Right lobe of liver (tissue), 6 donors: ENCODE measurements around the gene ASCC1. TPM values are rescaled to one million over a fixed set of nuclear protein-coding genes. Genes with fewer than 3 reads are reported as not detected.

Experiments
- ATAC-seq, 4 donors: fragments of 200-7000 bp; cut with Tn5 transposase; one replicate each; pipeline ENCODE4 v1.9.1; 2020; ENCODE audit warnings: mild to moderate bottlenecking in 4 of 4, moderate library complexity in 4 of 4
- DNase-seq, 3 donors: peaks; one replicate each; pipeline ENCODE4 v3.0.0-alpha.2; 2020
- H3K27ac ChIP-seq, 3 donors: fragments of 200-600 bp; one replicate each; pipeline ENCODE4 v1.8.0; 2022
- H3K27me3 ChIP-seq, 2 donors: fragments of 200-600 bp; one replicate each; pipeline ENCODE4 v1.8.0; 2022
- H3K36me3 ChIP-seq, 4 donors: fragments of 200-600 bp; sonication (generic) in 1 of 4; one replicate each; pipeline versions ENCODE4 v1.5.1 to v1.8.0; 2017 to 2022; ENCODE audit warnings: control low read depth in 1 of 4
- H3K4me1 ChIP-seq, 4 donors: fragments of 200-600 bp; sonication (generic) in 1 of 4; one replicate each; pipeline versions ENCODE4 v1.5.1 to v1.8.0; 2017 to 2022; ENCODE audit warnings: control low read depth in 1 of 4
- H3K4me3 ChIP-seq, 3 donors: fragments of 200-600 bp; one replicate each; pipeline ENCODE4 v1.8.0; 2022
- H3K9me3 ChIP-seq, 4 donors: fragments of 200-600 bp; sonication (generic) in 1 of 4; one replicate each; pipeline versions ENCODE4 v1.5.1 to v1.8.0; 2017 to 2022; ENCODE audit warnings: control low read depth in 1 of 4
- CTCF ChIP-seq, 4 donors: fragments of 200-600 bp in 3 of 4; fragments of 450-650 bp in 1 of 4; IDR thresholded peaks; one replicate each; pipeline versions ENCODE4 v1.5.1 to v1.8.0; 2016 to 2022; ENCODE audit warnings: antibody characterized with exemption in 4 of 4, mild to moderate bottlenecking in 2 of 4
- POLR2A ChIP-seq: fragments of 450-650 bp; IDR thresholded peaks from one replicate; pipeline ENCODE4 v1.6.1; 2017; ENCODE audit warnings: antibody characterized with exemption, mild to moderate bottlenecking
- WGBS: methylation state at CpG from one replicate; pipeline ENCODE4 v1.1.6; 2018; ENCODE audit warnings: low coverage, low lambda C conversion rate; ENCODE audit not compliant: insufficient coverage; ENCODE audit errors: missing lambda C conversion rate; 5-methylcytosine and 5-hydroxymethylcytosine counted together
- intact Hi-C, 2 donors: fragments of 100-400 bp; cut with DNase I; formaldehyde crosslinking; loops; one replicate each; pipeline versions ENCODE4 v1.11.2 to v1.14.1; 2022
- total RNA-seq, 6 experiments: library from RNA; depleted of rRNA in 2 of 6; stranded (reverse); fragments of >200 nt in 2 of 6; fragmentation: NEBNext Ultra II Directional in 3 of 6; extraction: Animal tissue kit (Norgen Biotek cat#: 25700) in 3 of 6; gene quantifications; one replicate each; pipeline versions ENCODE4 v1.1.0 to v1.2.4, GENCODE V29; 2016 to 2023
- donor health status: DM: no; HTN: yes; CAD: no.
- donor health status: DM: no; HTN: no; CAD: no.
- donor health status: DM: no; HTN: no; CAD: no.
- donor health status: DM: no; HTN: yes; CAD: no.
- donor health status: DM: no; HTN: yes; CAD: no.

Gene ASCC1
- total RNA-seq, 6 experiments from 2014 or later: 12.0 to 26.5 (median 14.5) TPM

DNA sequence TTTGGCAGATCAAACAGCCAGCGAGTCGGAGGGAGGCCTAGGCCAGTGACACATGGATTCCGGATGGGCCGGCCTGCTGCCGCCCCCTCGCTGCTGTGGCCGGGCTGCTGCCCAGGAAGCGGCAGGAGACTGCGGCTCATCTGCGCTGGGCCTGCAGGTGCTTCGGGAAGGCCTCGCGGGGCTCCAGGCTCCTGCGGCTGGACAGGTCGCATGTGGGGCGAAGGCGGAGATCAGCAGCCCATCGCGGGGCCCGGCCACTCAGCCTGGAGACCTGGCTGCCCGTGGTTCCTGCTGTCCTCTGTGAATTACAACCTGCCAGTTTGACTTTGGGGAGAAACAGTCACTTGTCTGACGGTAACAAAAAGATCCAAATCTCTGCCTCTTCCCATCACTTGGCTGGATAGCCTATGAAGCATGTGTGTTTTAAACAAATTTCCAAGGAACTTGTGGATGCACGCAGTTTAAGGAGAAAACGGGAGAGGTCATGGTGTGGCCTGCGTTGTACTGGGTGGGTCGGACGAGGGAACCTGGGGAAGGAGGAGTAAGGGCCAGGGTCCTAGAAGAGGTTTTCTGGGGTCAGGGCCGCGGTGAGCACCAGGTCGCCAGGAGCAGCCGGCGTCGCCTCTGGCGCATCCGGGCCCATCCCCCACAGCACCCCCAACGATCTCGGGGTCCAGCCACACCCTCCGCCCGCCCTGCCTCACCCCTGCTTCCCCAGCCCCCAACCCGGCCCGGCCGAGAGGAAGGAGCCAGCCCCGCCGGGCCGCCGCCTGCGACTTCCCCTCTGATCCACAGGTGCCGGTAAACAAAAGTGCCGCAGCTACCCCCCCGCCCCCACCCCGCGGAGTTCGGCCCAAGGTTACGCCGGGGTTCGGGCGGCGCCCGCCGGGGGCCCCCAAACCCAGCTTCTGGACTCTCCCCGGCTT, 129.3 kb downstream of the ASCC1 start:
- H3K4me1 ChIP-seq: peaks cover 0 to 15% (median 3%) of the 10 kb centered on the region in 4 donors
- ATAC-seq: peak; percentile 22 to 42 (median 32)
- DNase-seq: peak in 1 of 3 donors; percentile 45
- WGBS: 67% methylated on average over 3 of the region's 61 CpGs
- peak overlapping the region in 1 of 3 donors; percentile 18 for H3K27ac ChIP-seq
- H3K4me3 ChIP-seq: peak overlapping the region; percentile 6 to 39 (median 25)
- peaks cover 0 to 14% of the 10 kb centered on the region in 2 donors for H3K27me3 ChIP-seq
- H3K9me3 ChIP-seq: no peaks in the 10 kb centered on the region
- no peaks in the 10 kb centered on the region for H3K36me3 ChIP-seq
- no peak for TF ChIP-seq CTCF (IDR thresholded peaks at IDR 0.05)
- no peak for TF ChIP-seq POLR2A
- intact Hi-C loops: no loop called here

DNA sequence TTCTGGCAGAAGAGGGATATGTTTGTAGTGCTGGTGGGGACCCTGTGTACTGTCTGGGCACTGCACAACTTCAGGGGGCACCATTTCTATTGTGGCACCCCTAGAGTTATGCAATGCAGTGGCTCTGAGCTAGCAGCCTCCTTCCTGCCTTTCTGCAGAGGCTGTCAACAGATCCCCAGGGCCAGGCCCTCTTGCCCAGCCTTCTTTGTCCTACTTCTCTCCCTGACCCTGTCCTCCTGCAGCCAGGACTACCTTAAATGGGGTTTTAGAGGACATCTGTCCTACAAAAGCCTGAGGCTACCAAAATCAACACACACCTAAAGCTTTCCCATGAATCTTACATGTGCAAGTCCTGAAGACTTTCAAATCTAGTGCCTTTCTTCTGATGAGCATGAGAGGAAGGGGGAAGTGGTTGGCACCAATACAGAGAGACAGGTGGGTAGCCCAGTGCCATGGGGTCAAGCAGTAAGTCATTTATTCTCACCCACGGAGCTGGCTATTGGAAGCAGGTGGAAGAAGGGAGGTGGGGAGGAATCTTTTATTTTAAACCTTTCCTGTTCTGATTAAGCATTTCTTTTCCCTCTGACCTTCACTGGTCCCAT, 130.1 kb downstream of the ASCC1 start:
- H3K4me1 ChIP-seq: peaks cover 0 to 15% (median 3%) of the 10 kb centered on the region in 4 donors
- intact Hi-C loops: no loop called here
- peaks cover 0 to 14% of the 10 kb centered on the region in 2 donors for H3K27me3 ChIP-seq
- no peak overlapping the region for H3K27ac ChIP-seq
- no peak for DNase-seq
- H3K4me3 ChIP-seq: no peak overlapping the region
- ATAC-seq: no peak
- no peaks in the 10 kb centered on the region for H3K9me3 ChIP-seq
- TF ChIP-seq POLR2A (no peak), CTCF (IDR thresholded peaks at IDR 0.05) (no peak)
- H3K36me3 ChIP-seq: no peaks in the 10 kb centered on the region
- WGBS: 88% methylated on average over 1 of the region's 1 CpG

- Histone ChIP-seq H3K9me3 (no peaks in the 10 kb centered on the region), H3K4me3 (no peak overlapping the region), H3K4me1 (peaks cover 0 to 15% (median 3%) of the 10 kb centered on the region in 4 donors), H3K36me3 (no peaks in the 10 kb centered on the region), H3K27me3 (peaks cover 0 to 14% of the 10 kb centered on the region in 2 donors), H3K27ac (no peak overlapping the region)
- no peak for DNase-seq
- TF ChIP-seq POLR2A: no peak
- TF ChIP-seq CTCF (IDR thresholded peaks at IDR 0.05): no peak
- intact Hi-C loops: no loop called here
- WGBS: 100% methylated on average over 1 of the region's 6 CpGs
- no peak for ATAC-seq
These were observed 130.9 kb downstream of the ASCC1 start for GRCh38 chr10:72085166-72085565.

- TF ChIP-seq CTCF (IDR thresholded peaks at IDR 0.05) (no peak), POLR2A (no peak)
These were observed 132.2 kb downstream of the ASCC1 start for GRCh38 chr10:72083790-72084459.

More at GRCh38 chr10:72083790-72084459, 132.2 kb downstream of the ASCC1 start:
- Histone ChIP-seq H3K4me1 (peaks cover 0 to 14% (median 3%) of the 10 kb centered on the region in 4 donors), H3K4me3 (no peak overlapping the region), H3K9me3 (no peaks in the 10 kb centered on the region), H3K27me3 (peaks cover 0 to 13% of the 10 kb centered on the region in 2 donors), H3K36me3 (no peaks in the 10 kb centered on the region), H3K27ac (no peak overlapping the region)
- intact Hi-C loops: no loop called here
- DNase-seq (no peak), ATAC-seq (no peak)
- WGBS: no CpG with 5 or more reads among the region's 16 CpGs
